Mesothelial cell of epicardium (in vitro differentiated cells): Measurements from ENCODE around the gene EYS. TPM values are rescaled to one million over a fixed set of nuclear protein-coding genes. Genes with fewer than 3 reads are reported as not detected.
"Not testable (repeated sequence)": the region's sequence is repeated elsewhere in the genome, so short reads cannot be mapped to it uniquely, and the experiment has no call there.

Source experiments
- DNase-seq, 2 experiments: peaks; one replicate each; pipeline ENCODE4 v3.0.0; 2021; ENCODE audit warnings: low spot score in 2 of 2; ENCODE audit not compliant: unreplicated experiment in 2 of 2
- H3K27ac Mint-ChIP-seq: 2 replicates; pipeline ENCODE4 v1.8.0; 2021; ENCODE audit warnings: mixed read lengths
- H3K27me3 Mint-ChIP-seq: 2 replicates; pipeline ENCODE4 v1.8.0; 2021; ENCODE audit warnings: low read depth, mixed read lengths
- H3K36me3 Mint-ChIP-seq: 2 replicates; pipeline ENCODE4 v1.8.0; 2021; ENCODE audit warnings: mixed read lengths
- H3K4me1 Mint-ChIP-seq: 2 replicates; pipeline ENCODE4 v1.8.0; 2021; ENCODE audit warnings: mixed read lengths
- H3K4me3 Mint-ChIP-seq: 2 replicates; pipeline ENCODE4 v1.8.0; 2021; ENCODE audit warnings: mild to moderate bottlenecking, moderate library complexity, mixed read lengths
- H3K9me3 Mint-ChIP-seq: 2 replicates; pipeline ENCODE4 v1.8.0; 2021; ENCODE audit warnings: mixed read lengths
- CTCF ChIP-seq: fragments of 200-600 bp; sonication (generic); IDR thresholded peaks from one replicate; pipeline ENCODE4 v1.5.0; 2021; ENCODE audit warnings: antibody characterized with exemption; ENCODE audit not compliant: unreplicated experiment
- total RNA-seq: library from RNA; stranded (reverse); gene quantifications from 3 replicates; pipeline ENCODE4 v1.2.1, GENCODE V29; 2021

EYS gene
- total RNA-seq, 1 donor from 2014 or later, result 0.69 TPM

DNA sequence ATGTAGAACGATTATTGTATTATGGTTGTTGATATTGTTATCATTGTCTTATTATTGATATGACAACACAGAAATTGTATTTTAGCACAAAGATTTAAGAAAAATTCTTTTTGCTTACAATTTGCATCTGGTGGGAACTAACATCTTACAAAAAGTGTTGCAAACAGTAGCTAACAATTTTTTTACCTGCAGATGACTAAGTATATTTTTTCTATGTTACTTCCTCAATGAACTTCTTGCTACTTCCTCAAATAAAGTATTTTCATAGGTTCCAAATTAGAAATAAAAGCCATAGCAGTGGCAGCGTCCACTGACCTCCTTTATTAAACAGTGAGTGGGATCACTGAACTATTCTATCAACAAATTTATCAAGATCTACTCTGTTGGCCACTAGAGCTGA, 1224.4 kb downstream of the EYS start:
- H3K4me3 Mint-ChIP-seq, result no peak overlapping the region
- no peaks in the 10 kb centered on the region for H3K27me3 Mint-ChIP-seq
- H3K4me1 Mint-ChIP-seq, result no peaks in the 10 kb centered on the region
- no peaks in the 10 kb centered on the region for H3K36me3 Mint-ChIP-seq
- DNase-seq, result no peak
- H3K9me3 Mint-ChIP-seq, result no peaks in the 10 kb centered on the region
- no peak for TF ChIP-seq CTCF
- H3K27ac Mint-ChIP-seq, result no peak overlapping the region

DNA sequence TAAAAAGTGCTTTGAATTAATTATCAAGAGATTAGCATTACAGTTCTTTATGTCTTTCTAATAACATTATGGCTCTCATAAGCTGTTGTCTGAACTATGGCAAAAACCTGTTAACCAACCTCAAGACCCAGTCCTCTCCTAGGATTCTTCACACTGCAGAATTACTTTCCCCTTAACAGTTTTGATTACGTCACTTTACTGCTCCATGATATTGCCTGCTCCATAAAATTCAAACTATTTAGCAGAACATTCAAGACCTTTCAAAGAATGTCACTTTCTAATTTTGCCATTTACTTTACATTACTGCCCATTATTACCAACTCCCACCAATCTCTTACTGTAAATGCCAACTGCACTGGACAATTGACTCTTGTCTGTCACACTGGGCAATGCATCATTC, 1227.9 kb downstream of the EYS start:
- no peak for DNase-seq
- Mint-ChIP-seq H3K9me3 (no peaks in the 10 kb centered on the region), H3K4me1 (no peaks in the 10 kb centered on the region), H3K36me3 (no peaks in the 10 kb centered on the region), H3K27me3 (no peaks in the 10 kb centered on the region), H3K4me3 (no peak overlapping the region), H3K27ac (no peak overlapping the region)
- no peak for TF ChIP-seq CTCF

DNA sequence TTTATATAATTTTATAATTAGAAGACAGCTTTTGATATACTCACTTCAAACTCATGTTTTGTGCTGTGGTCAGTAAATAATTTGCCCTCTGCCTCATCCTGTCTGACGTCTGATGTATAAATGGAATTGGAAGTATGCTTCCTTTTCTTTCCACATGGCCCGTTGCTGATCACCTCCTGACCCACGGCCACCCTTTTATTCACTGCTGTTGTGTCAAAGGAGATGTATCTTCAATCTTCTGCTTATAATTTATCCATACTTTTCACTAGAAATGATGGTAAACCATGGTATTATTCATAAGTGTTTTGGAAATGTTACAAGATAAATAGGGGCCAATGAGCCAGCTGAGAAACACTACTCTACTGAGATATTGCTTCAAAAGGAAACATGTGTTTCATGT, 1229.6 kb downstream of the EYS start:
- Mint-ChIP-seq H3K27me3 (no peaks in the 10 kb centered on the region), H3K4me1 (no peaks in the 10 kb centered on the region), H3K36me3 (no peaks in the 10 kb centered on the region), H3K9me3 (no peaks in the 10 kb centered on the region), H3K27ac (no peak overlapping the region), H3K4me3 (no peak overlapping the region)
- DNase-seq, result no peak
- TF ChIP-seq CTCF, result no peak

DNA sequence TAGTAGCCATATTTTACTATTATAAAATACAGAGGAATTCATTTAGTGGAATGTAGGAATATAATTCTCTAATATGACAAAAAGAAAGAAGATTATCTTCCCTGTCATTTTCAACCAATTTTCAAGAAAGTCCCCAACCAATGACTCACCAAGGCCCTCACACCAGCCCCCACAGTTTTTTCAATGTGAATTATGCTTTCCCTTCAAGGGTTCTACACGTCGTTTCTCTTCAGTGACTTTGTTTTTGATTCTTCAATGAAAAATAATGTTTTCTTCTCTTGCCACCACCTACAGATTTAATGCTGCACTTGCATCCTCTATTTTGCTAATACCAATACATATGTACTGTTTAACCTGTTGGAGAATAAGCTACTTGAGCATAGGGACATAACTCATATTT, 1230.1 kb downstream of the EYS start:
- TF ChIP-seq CTCF, result no peak
- no peak for DNase-seq
- H3K36me3 Mint-ChIP-seq, result no peaks in the 10 kb centered on the region
- no peaks in the 10 kb centered on the region for H3K9me3 Mint-ChIP-seq
- no peak overlapping the region for H3K4me3 Mint-ChIP-seq
- no peaks in the 10 kb centered on the region for H3K27me3 Mint-ChIP-seq
- no peaks in the 10 kb centered on the region for H3K4me1 Mint-ChIP-seq
- no peak overlapping the region for H3K27ac Mint-ChIP-seq

- peaks cover 33% of the 10 kb centered on the region for H3K9me3 Mint-ChIP-seq
- H3K27me3 Mint-ChIP-seq, H3K36me3 Mint-ChIP-seq, H3K4me3 Mint-ChIP-seq, DNase-seq, H3K4me1 Mint-ChIP-seq, H3K27ac Mint-ChIP-seq: not testable (repeated sequence)
Observed at GRCh38 chr6:64469405-64469804, 1237.6 kb downstream of the EYS start.

- no peaks in the 10 kb centered on the region for H3K4me1 Mint-ChIP-seq
- no peak for TF ChIP-seq CTCF
- H3K27me3 Mint-ChIP-seq, result no peaks in the 10 kb centered on the region
- DNase-seq, result no peak
- H3K36me3 Mint-ChIP-seq, result no peaks in the 10 kb centered on the region
- no peak overlapping the region for H3K27ac Mint-ChIP-seq
- H3K4me3 Mint-ChIP-seq, result no peak overlapping the region
- peaks cover 42% of the 10 kb centered on the region for H3K9me3 Mint-ChIP-seq
Observed at GRCh38 chr6:64467656-64468055, 1239.4 kb downstream of the EYS start.
